HL-60 (cell line): ENCODE measurements around the gene ABCG2.

Experiments used
- DNase-seq, 2 experiments: peaks; one replicate each; pipeline ENCODE4 v3.0.0-alpha.2; 2010 to 2020; ENCODE audit warnings: low read depth in 1 of 2, low spot score in 1 of 2
- H3K27ac ChIP-seq: fragments of 250-450 bp; sonication (Bioruptor Pico); replicated peaks from 2 replicates; pipeline ENCODE4 v1.5.1; 2020; ENCODE audit warnings: mild to moderate bottlenecking, moderate library complexity
- H3K27me3 ChIP-seq: fragments of 250-450 bp; sonication (Bioruptor Pico); 2 replicates; pipeline ENCODE4 v1.5.1; 2021; ENCODE audit warnings: mild to moderate bottlenecking, moderate library complexity; ENCODE audit not compliant: insufficient read depth, poor library complexity, severe bottlenecking
- H3K4me3 ChIP-seq: replicated peaks from 2 replicates; pipeline ENCODE4 v1.5.1; 2011; ENCODE audit warnings: mild to moderate bottlenecking, control low read depth, low read length; ENCODE audit not compliant: insufficient read depth
- CTCF ChIP-seq: IDR thresholded peaks from one replicate; pipeline ENCODE4 v1.5.1; 2011; ENCODE audit warnings: low read length, control low read depth, inconsistent platforms; ENCODE audit not compliant: insufficient read depth
- GABPA ChIP-seq: IDR thresholded peaks from 2 replicates; pipeline ENCODE4 v1.6.1; 2012; ENCODE audit warnings: low read depth
- POLR2AphosphoS5 ChIP-seq: IDR thresholded peaks from 2 replicates; pipeline ENCODE4 v1.6.1; 2012; ENCODE audit warnings: low read depth
- REST ChIP-seq: IDR thresholded peaks from 2 replicates; pipeline ENCODE4 v1.6.1; 2012; ENCODE audit warnings: low read depth; ENCODE audit not compliant: insufficient replicate concordance
- SPI1 ChIP-seq: IDR thresholded peaks from 2 replicates; pipeline ENCODE4 v1.6.1; 2012; ENCODE audit warnings: low read depth, mild to moderate bottlenecking, borderline replicate concordance

The ABCG2 gene

GRCh38 chr4:88195328-88196012, 37.0 kb upstream of the ABCG2 start:
- Histone ChIP-seq H3K4me3 (no peak overlapping the region), H3K27me3 (no peaks in the 10 kb centered on the region), H3K27ac (no peak overlapping the region)
- TF ChIP-seq CTCF (no peak), REST (no peak), GABPA (no peak)
- no peak for DNase-seq

GRCh38 chr4:88191404-88191803, 33.0 kb upstream of the ABCG2 start:
- DNase-seq, result no peak
- Histone ChIP-seq H3K4me3 (no peak overlapping the region), H3K27ac (no peak overlapping the region), H3K27me3 (no peaks in the 10 kb centered on the region)
- TF ChIP-seq CTCF (no peak), SPI1 (no peak), POLR2AphosphoS5 (no peak), REST (no peak), GABPA (no peak)

- Histone ChIP-seq H3K4me3 (no peak overlapping the region), H3K27ac (no peak overlapping the region), H3K27me3 (no peaks in the 10 kb centered on the region)
- no peak for DNase-seq
- no peak for TF ChIP-seq CTCF
- TF ChIP-seq REST, result no peak
- no peak for TF ChIP-seq GABPA
- TF ChIP-seq POLR2AphosphoS5, result no peak
- no peak for TF ChIP-seq SPI1
These were observed 31.6 kb upstream of the ABCG2 start for GRCh38 chr4:88189881-88190585.
